Lung (tissue), 12 donors: Measurements from ENCODE around the gene COBL. TPM values are rescaled to one million over a fixed set of nuclear protein-coding genes. Genes with fewer than 3 reads are reported as not detected.

ENCODE experiments used
- ATAC-seq: fragments of 200-7000 bp; cut with Tn5 transposase; one replicate; pipeline ENCODE4 v1.9.1; 2020; ENCODE audit warnings: moderate number of reproducible peaks; ENCODE audit not compliant: insufficient read depth, low FRiP score
- DNase-seq, 3 donors: peaks; one replicate each; pipeline ENCODE4 v3.0.0-alpha.2; 2013 to 2017
- H3K27ac ChIP-seq, 2 donors: one replicate each; pipeline ENCODE4 v1.5.1; 2013; ENCODE audit warnings: mild to moderate bottlenecking in 2 of 2, moderate library complexity in 2 of 2, control low read depth in 1 of 2, inconsistent platforms in 1 of 2, low read depth in 1 of 2, low read length in 1 of 2
- H3K27me3 ChIP-seq, 3 donors: one replicate each; pipeline ENCODE4 v1.5.1; 2013; ENCODE audit warnings: low read length in 2 of 3; ENCODE audit not compliant: control insufficient read depth in 3 of 3, insufficient read depth in 3 of 3
- H3K36me3 ChIP-seq, 4 donors: one replicate each; pipeline ENCODE4 v1.5.1; 2013; ENCODE audit warnings: low read length in 4 of 4, mild to moderate bottlenecking in 1 of 4, moderate library complexity in 1 of 4; ENCODE audit not compliant: control insufficient read depth in 4 of 4, insufficient read depth in 4 of 4
- H3K4me1 ChIP-seq, 5 donors: one replicate each; pipeline ENCODE4 v1.5.1; 2013; ENCODE audit warnings: low read length in 5 of 5, mild to moderate bottlenecking in 2 of 5, moderate library complexity in 1 of 5; ENCODE audit not compliant: control insufficient read depth in 5 of 5, insufficient read depth in 5 of 5
- H3K4me3 ChIP-seq: one replicate; pipeline ENCODE4 v1.5.1; 2013; ENCODE audit warnings: mild to moderate bottlenecking, control low read depth, moderate library complexity
- H3K9ac ChIP-seq, 2 donors: one replicate each; pipeline ENCODE4 v1.5.1; 2013; ENCODE audit warnings: low read length in 2 of 2, control low read depth in 1 of 2; ENCODE audit not compliant: insufficient read depth in 1 of 2
- H3K9me3 ChIP-seq, 4 donors: one replicate each; pipeline ENCODE4 v1.5.1; 2013; ENCODE audit warnings: low read length in 3 of 4, mild to moderate bottlenecking in 1 of 4, moderate library complexity in 1 of 4; ENCODE audit not compliant: control insufficient read depth in 4 of 4, insufficient read depth in 3 of 4
- CTCF ChIP-seq: IDR thresholded peaks from 2 replicates; pipeline ENCODE4 v1.5.1; 2012; ENCODE audit warnings: mild to moderate bottlenecking; ENCODE audit errors: control extremely low read depth, extremely low read depth
- WGBS, 2 donors: extraction: QIAGEN DNeasy Blood & Tissue Kit; methylation state at CpG; one replicate each; pipeline ENCODE4 v1.1.7; 2013; 5-methylcytosine and 5-hydroxymethylcytosine counted together
- polyA plus RNA-seq, 2 donors: library from polyadenylated mRNA; stranded (reverse); fragments of 200-250 nt; gene quantifications; one replicate each; pipeline ENCODE4 v1.2.1, GENCODE V29; 2013
- total RNA-seq, 2 donors: library from RNA; depleted of rRNA in 1 of 2; stranded (reverse); fragments of >200 nt in 1 of 2; gene quantifications; one replicate each; pipeline ENCODE4 v1.2.1, GENCODE V29; 2014 to 2021
- donor health status: control.
- donor health status: control.
- donor health status: Bipolar disorder and iron deficiency.
- donor health status: healthy.
- donor health status: DM: yes; HTN: yes; CAD: no.

COBL gene
- total and polyA plus RNA-seq, 4 donors = 6.3 to 38.1 (median 15.0) TPM

- ATAC-seq = no peak
- Histone ChIP-seq H3K4me1 (no peaks in the 10 kb centered on the region), H3K36me3 (no peaks in the 10 kb centered on the region), H3K27ac (no peak overlapping the region), H3K9ac (no peak overlapping the region), H3K27me3 (no peaks in the 10 kb centered on the region), H3K9me3 (no peaks in the 10 kb centered on the region), H3K4me3 (no peak overlapping the region)
- WGBS, 2 donors = 90 to 91% methylated on average over 18 of the region's 18 CpGs
- DNase-seq = no peak
- TF ChIP-seq CTCF = no peak
These were observed 97.2 kb downstream of the COBL start for GRCh38 chr7:51219261-51219988.

- Histone ChIP-seq H3K27ac (no peak overlapping the region), H3K9me3 (no peaks in the 10 kb centered on the region), H3K4me3 (no peak overlapping the region), H3K27me3 (no peaks in the 10 kb centered on the region), H3K9ac (no peak overlapping the region), H3K36me3 (no peaks in the 10 kb centered on the region), H3K4me1 (no peaks in the 10 kb centered on the region)
- 95 to 98% methylated on average over 6 of the region's 6 CpGs for WGBS, 2 donors
- TF ChIP-seq CTCF = no peak
- ATAC-seq = no peak
- no peak for DNase-seq
These were observed 98.8 kb downstream of the COBL start for GRCh38 chr7:51217804-51218203.

- TF ChIP-seq CTCF = no peak
- H3K36me3 ChIP-seq = no peaks in the 10 kb centered on the region
- no peak overlapping the region for H3K27ac ChIP-seq
- peaks cover 0 to 2% (median 0%) of the 10 kb centered on the region in 5 donors for H3K4me1 ChIP-seq
- H3K9me3 ChIP-seq = no peaks in the 10 kb centered on the region
- DNase-seq = no peak
- no peak overlapping the region for H3K4me3 ChIP-seq
- ATAC-seq = no peak
- 96 to 98% methylated on average over 7 of the region's 7 CpGs for WGBS, 2 donors
- no peak overlapping the region for H3K9ac ChIP-seq
- no peaks in the 10 kb centered on the region for H3K27me3 ChIP-seq
These were observed 102.5 kb downstream of the COBL start for GRCh38 chr7:51214098-51214497.

GRCh38 chr7:51213618-51214017, 103.0 kb downstream of the COBL start:
- 91 to 92% methylated on average over 9 of the region's 9 CpGs for WGBS, 2 donors
- Histone ChIP-seq H3K9ac (no peak overlapping the region), H3K27ac (no peak overlapping the region), H3K27me3 (no peaks in the 10 kb centered on the region), H3K36me3 (no peaks in the 10 kb centered on the region), H3K4me3 (no peak overlapping the region), H3K4me1 (peaks cover 0 to 2% (median 0%) of the 10 kb centered on the region in 5 donors), H3K9me3 (no peaks in the 10 kb centered on the region)
- ATAC-seq (no peak), DNase-seq (no peak)
- no peak for TF ChIP-seq CTCF
